ENCODE data around the gene LHX2. TPM values are rescaled to one million over a fixed set of nuclear protein-coding genes. Genes with fewer than 3 reads are reported as not detected.
"Not testable (repeated sequence)": the region's sequence is repeated elsewhere in the genome, so short reads cannot be mapped to it uniquely, and the experiment has no call there.

Gene LHX2
- total RNA-seq, 1 experiment from 2014 or later = not detected

- Histone ChIP-seq H3K9me3 (ENCODE audit: control insufficient read depth, low read depth, low read length) (peaks cover 11% of the 10 kb centered on the region), H3K56ac (ENCODE audit: insufficient read length, low read depth, low read length) (no peak overlapping the region), H4K8ac (replicated peaks; ENCODE audit: insufficient read length, low read depth, low read length) (no peak overlapping the region), H4K5ac (ENCODE audit: insufficient read length, low read depth, low read length) (no peak overlapping the region), H3K18ac (ENCODE audit: insufficient read length, low read depth, low read length) (no peak overlapping the region), H3K27ac (ENCODE audit: insufficient read length, low read depth, low read length) (no peak overlapping the region), H3K23me2 (ENCODE audit: insufficient read length, low read depth, low read length, poor library complexity, severe bottlenecking) (no peaks in the 10 kb centered on the region), H3K79me2 (ENCODE audit: insufficient read depth, low read length) (no peaks in the 10 kb centered on the region), H3K23ac (ENCODE audit: insufficient read length, low read depth, low read length) (no peak overlapping the region), H2BK120ac (ENCODE audit: low read depth, low read length, poor library complexity, severe bottlenecking) (no peak overlapping the region), H4K91ac (ENCODE audit: insufficient read length, low read depth, low read length) (no peak overlapping the region), H3K27me3 (ENCODE audit: insufficient read depth, low read length) (peaks cover 3% of the 10 kb centered on the region), H3K79me1 (ENCODE audit: insufficient read depth, low read depth, low read length, poor library complexity, severe bottlenecking) (no peaks in the 10 kb centered on the region), H4K20me1 (ENCODE audit: control insufficient read depth, insufficient read depth, insufficient read length) (no peaks in the 10 kb centered on the region), H2BK12ac (ENCODE audit: insufficient read length, low read depth, low read length) (no peak overlapping the region), H3K4me2 (ENCODE audit: insufficient read depth, insufficient read length, low read length) (no peak overlapping the region), H3K9ac (ENCODE audit: extremely low read depth, insufficient read length, low read length) (no peak overlapping the region), H3K4me1 (ENCODE audit: insufficient read depth, low read length) (no peaks in the 10 kb centered on the region), H2BK20ac (ENCODE audit: low read depth, low read length, poor library complexity, severe bottlenecking) (no peak overlapping the region), H2AK5ac (ENCODE audit: insufficient read length, low read length) (no peak overlapping the region), H3T11ph (ENCODE audit: low read length) (no peak overlapping the region), H3K14ac (ENCODE audit: insufficient read depth, low read length) (no peak overlapping the region), H3K4ac (ENCODE audit: low read depth, low read length) (no peak overlapping the region), H2BK15ac (ENCODE audit: low read depth, low read length) (no peak overlapping the region), H2AFZ (ENCODE audit: low read length) (no peak overlapping the region), H2BK5ac (ENCODE audit: insufficient read length, low read length) (no peak overlapping the region)
- Mint-ChIP-seq H3K9me3 (no peaks in the 10 kb centered on the region), H3K4me1 (no peaks in the 10 kb centered on the region), H3K27me3 (ENCODE audit: low read depth) (peaks cover 42% of the 10 kb centered on the region), H3K36me3 (ENCODE audit: insufficient read depth in 1 of 3, low read depth in 3 of 3) (no peaks in the 10 kb centered on the region), H3K27ac (no peak overlapping the region), H3K4me3 (no peak overlapping the region)
- TF ChIP-seq CTCF (conservative IDR thresholded peaks at IDR 0.05) = no peak
- no CpG with 5 or more reads among the region's 3 CpGs for WGBS (ENCODE audit: extremely low coverage, insufficient read length, low lambda C conversion rate)
- DNase-seq = no peak
Measured at GRCh38 chr9:123975871-123976270, 35.7 kb upstream of the LHX2 start.

GRCh38 chr9:123976579-123976978 lies 35.0 kb upstream of the LHX2 start:
- not testable (repeated sequence) for DNase-seq; H3K18ac ChIP-seq (ENCODE audit: insufficient read length, low read depth, low read length); H3K27ac Mint-ChIP-seq; H2BK20ac ChIP-seq (ENCODE audit: low read depth, low read length, poor library complexity, severe bottlenecking); H2BK12ac ChIP-seq (ENCODE audit: insufficient read length, low read depth, low read length); H2BK5ac ChIP-seq (ENCODE audit: insufficient read length, low read length); H3K4me3 Mint-ChIP-seq; H2BK120ac ChIP-seq (ENCODE audit: low read depth, low read length, poor library complexity, severe bottlenecking); H3K4me1 Mint-ChIP-seq; H3K27me3 ChIP-seq (ENCODE audit: insufficient read depth, low read length); H2BK15ac ChIP-seq (ENCODE audit: low read depth, low read length); H3K23me2 ChIP-seq (ENCODE audit: insufficient read length, low read depth, low read length, poor library complexity, severe bottlenecking); H3K4me1 ChIP-seq (ENCODE audit: insufficient read depth, low read length); H3K79me2 ChIP-seq (ENCODE audit: insufficient read depth, low read length); H3K4ac ChIP-seq (ENCODE audit: low read depth, low read length); H3K9me3 Mint-ChIP-seq; H3K56ac ChIP-seq (ENCODE audit: insufficient read length, low read depth, low read length); H3K14ac ChIP-seq (ENCODE audit: insufficient read depth, low read length); H2AFZ ChIP-seq (ENCODE audit: low read length); H3K9ac ChIP-seq (ENCODE audit: extremely low read depth, insufficient read length, low read length); H4K8ac ChIP-seq (replicated peaks; ENCODE audit: insufficient read length, low read depth, low read length); H3K23ac ChIP-seq (ENCODE audit: insufficient read length, low read depth, low read length); H4K20me1 ChIP-seq (ENCODE audit: control insufficient read depth, insufficient read depth, insufficient read length); H4K5ac ChIP-seq (ENCODE audit: insufficient read length, low read depth, low read length); H3K27ac ChIP-seq (ENCODE audit: insufficient read length, low read depth, low read length); H2AK5ac ChIP-seq (ENCODE audit: insufficient read length, low read length); H3T11ph ChIP-seq (ENCODE audit: low read length); H3K36me3 Mint-ChIP-seq (ENCODE audit: insufficient read depth in 1 of 3, low read depth in 3 of 3); H3K4me2 ChIP-seq (ENCODE audit: insufficient read depth, insufficient read length, low read length); H4K91ac ChIP-seq (ENCODE audit: insufficient read length, low read depth, low read length); H3K79me1 ChIP-seq (ENCODE audit: insufficient read depth, low read depth, low read length, poor library complexity, severe bottlenecking)
- peaks cover 11% of the 10 kb centered on the region for H3K9me3 ChIP-seq (ENCODE audit: control insufficient read depth, low read depth, low read length)
- peaks cover 49% of the 10 kb centered on the region for H3K27me3 Mint-ChIP-seq (ENCODE audit: low read depth)
- no CpG with 5 or more reads among the region's 9 CpGs for WGBS (ENCODE audit: extremely low coverage, insufficient read length, low lambda C conversion rate)

All from H9 (cell line).